Activated CD8-positive, alpha-beta memory T cell treated with anti-CD3 and anti-CD28 coated beads, Interleukin-2, amount 10 ng/mL, durations not matched to agents 7 days and 5 days (primary cell): Measurements from ENCODE around the gene TCF23. TPM values are rescaled to one million over a fixed set of nuclear protein-coding genes. Genes with fewer than 3 reads are reported as not detected.
"Not testable (repeated sequence)": the region's sequence is repeated elsewhere in the genome, so short reads cannot be mapped to it uniquely, and the experiment has no call there.

ENCODE experiments used
- ATAC-seq: fragments of 150-1000 bp; cut with Tn5 transposase; one replicate; pipeline ENCODE4 v1.10.0; 2021; ENCODE audit warnings: moderate library complexity
- CTCF ChIA-PET: fragments of 350-600 bp; sonication (Branson Sonifier 250); formaldehyde crosslinking; loops from one replicate; lab custom pipeline; 2021; ENCODE audit warnings: antibody characterized with exemption; lab: Charles Lee
- DNase-seq: peaks from one replicate; pipeline ENCODE4 v3.0.0-alpha.2; 2020
- H3K27ac Mint-ChIP-seq: one replicate; pipeline ENCODE4 v1.8.0; 2021; ENCODE audit warnings: mild to moderate bottlenecking, mixed read lengths
- H3K27me3 Mint-ChIP-seq: one replicate; pipeline ENCODE4 v1.8.0; 2021; ENCODE audit warnings: mixed read lengths
- H3K36me3 Mint-ChIP-seq: one replicate; pipeline ENCODE4 v1.8.0; 2021; ENCODE audit warnings: mild to moderate bottlenecking, mixed read lengths
- H3K4me1 Mint-ChIP-seq: one replicate; pipeline ENCODE4 v1.8.0; 2021; ENCODE audit warnings: mixed read lengths
- H3K4me3 Mint-ChIP-seq: one replicate; pipeline ENCODE4 v1.8.0; 2021; ENCODE audit warnings: mild to moderate bottlenecking, moderate library complexity, mixed read lengths
- H3K9me3 Mint-ChIP-seq: one replicate; pipeline ENCODE4 v1.8.0; 2022; ENCODE audit warnings: low read depth, mixed read lengths
- total RNA-seq, 2 experiments: library from RNA; stranded (reverse); gene quantifications; one replicate each; pipeline ENCODE4 v1.2.3, GENCODE V29; 2021

The TCF23 gene
- not detected for total RNA-seq

- no peak for ATAC-seq
- H3K27ac Mint-ChIP-seq, result no peak within 1 kb of the TSS
- H3K9me3 Mint-ChIP-seq, result no peaks in the 10 kb centered on the region
- H3K36me3 Mint-ChIP-seq, result no peaks in the 10 kb centered on the region
- no peak within 1 kb of the TSS for H3K4me3 Mint-ChIP-seq
- H3K27me3 Mint-ChIP-seq, result peaks cover 7% of the 10 kb centered on the region
- no peak for DNase-seq
- CTCF ChIA-PET, result interaction anchor here (0.6 to 1.0 kb wide), 3 partner anchors 21 to 155 kb away, joined by 3 to 4 read pairs (median 3); no protein-coding TSS in a partner anchor
- H3K4me1 Mint-ChIP-seq, result no peaks in the 10 kb centered on the region
These were observed at the start of gene TCF23 for GRCh38 chr2:27148801-27149439. Gene TCF23, plus strand, starts transcription at chr2:27149004. Its CDS starts 130 bp downstream, at chr2:27149134.

DNA sequence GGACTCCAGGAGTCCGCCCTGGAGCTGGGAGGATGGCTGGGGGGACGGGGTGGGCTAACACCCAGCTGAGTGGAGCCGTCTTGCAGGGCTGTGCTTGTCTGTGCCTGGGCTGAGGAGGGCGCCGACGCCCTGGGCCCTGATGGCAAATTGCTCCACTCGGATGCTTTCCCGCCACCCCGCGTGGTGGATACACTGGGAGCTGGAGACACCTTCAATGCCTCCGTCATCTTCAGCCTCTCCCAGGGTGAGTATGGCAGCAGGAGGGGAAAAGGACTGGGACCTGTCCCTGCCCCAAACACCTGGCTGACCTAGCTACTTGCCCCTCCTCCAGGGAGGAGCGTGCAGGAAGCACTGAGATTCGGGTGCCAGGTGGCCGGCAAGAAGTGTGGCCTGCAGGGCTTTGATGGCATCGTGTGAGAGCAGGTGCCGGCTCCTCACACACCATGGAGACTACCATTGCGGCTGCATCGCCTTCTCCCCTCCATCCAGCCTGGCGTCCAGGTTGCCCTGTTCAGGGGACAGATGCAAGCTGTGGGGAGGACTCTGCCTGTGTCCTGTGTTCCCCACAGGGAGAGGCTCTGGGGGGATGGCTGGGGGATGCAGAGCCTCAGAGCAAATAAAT, 49.4 kb upstream of the TCF23 start:
- peaks cover 7% of the 10 kb centered on the region for H3K4me1 Mint-ChIP-seq
- no peak for DNase-seq
- no peak overlapping the region for H3K27ac Mint-ChIP-seq
- H3K27me3 Mint-ChIP-seq, result no peaks in the 10 kb centered on the region
- no peak overlapping the region for H3K4me3 Mint-ChIP-seq
- CTCF ChIA-PET, result interaction anchor here (0.6 to 7.8 kb wide), 16 partner anchors 9 to 271 kb away, joined by 3 to 74 read pairs (median 4); partner anchors contain the start of genes EIF2B4, KHK, SNX17 and TRIM54
- no peaks in the 10 kb centered on the region for H3K36me3 Mint-ChIP-seq
- no peak for ATAC-seq
- no peaks in the 10 kb centered on the region for H3K9me3 Mint-ChIP-seq

GRCh38 chr2:27100036-27100435, 48.8 kb upstream of the TCF23 start:
- ATAC-seq (no peak), DNase-seq (no peak)
- Mint-ChIP-seq H3K9me3 (no peaks in the 10 kb centered on the region), H3K36me3 (no peaks in the 10 kb centered on the region), H3K27ac (no peak overlapping the region), H3K4me3 (no peak overlapping the region), H3K4me1 (peaks cover 7% of the 10 kb centered on the region), H3K27me3 (no peaks in the 10 kb centered on the region)
- CTCF ChIA-PET, result interaction anchor here (1.0 to 7.8 kb wide), 12 partner anchors 9 to 270 kb away, joined by 3 to 74 read pairs (median 4); partner anchors contain the start of genes EIF2B4, SNX17 and TRIM54

GRCh38 chr2:27102329-27102728, 46.5 kb upstream of the TCF23 start:
- Mint-ChIP-seq H3K27ac (no peak overlapping the region), H3K9me3 (no peaks in the 10 kb centered on the region), H3K4me3 (no peak overlapping the region), H3K4me1 (no peaks in the 10 kb centered on the region), H3K36me3 (no peaks in the 10 kb centered on the region), H3K27me3 (peaks cover 4% of the 10 kb centered on the region)
- no peak for DNase-seq
- no peak for ATAC-seq
- CTCF ChIA-PET, result interaction anchor here (1.2 to 7.8 kb wide), 6 partner anchors 15 to 201 kb away, joined by 4 to 74 read pairs (median 7); partner anchors contain the start of genes KHK, PREB and TRIM54

DNA sequence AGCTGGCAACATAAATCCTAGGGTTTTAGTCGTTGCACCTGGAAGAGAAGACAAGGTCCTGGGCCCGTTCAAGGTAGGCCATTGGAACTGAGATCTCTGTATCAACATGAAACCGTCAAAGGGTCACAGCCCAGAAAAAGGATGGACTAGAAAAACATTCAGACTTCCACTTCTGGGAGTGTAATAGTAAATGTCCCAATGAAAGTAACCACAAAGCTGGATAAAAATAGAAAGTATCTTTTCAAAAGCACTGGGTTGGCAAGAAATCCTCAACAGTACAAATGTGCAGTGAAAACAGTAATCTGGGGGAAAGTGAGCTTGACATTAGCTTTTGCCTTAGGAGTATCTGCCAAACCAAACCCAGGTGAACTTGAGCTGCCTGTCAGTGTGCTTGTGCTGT, 42.8 kb upstream of the TCF23 start:
- Mint-ChIP-seq H3K4me1 (no peaks in the 10 kb centered on the region), H3K27ac (no peak overlapping the region), H3K4me3 (no peak overlapping the region), H3K36me3 (no peaks in the 10 kb centered on the region), H3K9me3 (no peaks in the 10 kb centered on the region), H3K27me3 (peaks cover 11% of the 10 kb centered on the region)
- CTCF ChIA-PET, result interaction anchor here (0.8 to 2.7 kb wide), 3 partner anchors 86 to 197 kb away, joined by 4 to 9 read pairs (median 6); no protein-coding TSS in a partner anchor
- DNase-seq (no peak), ATAC-seq (no peak)

DNA sequence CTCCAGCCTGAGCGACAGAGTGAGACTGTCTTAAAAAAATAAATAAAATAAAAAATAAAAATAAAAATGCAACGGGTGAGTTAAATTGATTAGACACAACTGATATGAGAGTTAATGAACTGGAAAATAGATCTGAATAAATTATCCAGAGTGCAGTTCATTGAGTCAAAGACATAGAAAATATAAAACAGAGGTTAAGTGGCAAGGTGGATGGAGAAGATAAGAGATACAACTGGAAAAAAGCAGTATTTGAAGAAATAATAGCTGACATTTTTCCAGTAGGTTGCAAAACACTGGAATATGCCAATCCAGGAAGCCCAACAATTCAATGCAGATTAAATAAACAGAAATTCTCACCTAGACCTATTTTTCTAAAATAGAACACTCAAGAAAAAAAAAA, 40.6 kb upstream of the TCF23 start:
- Mint-ChIP-seq H3K4me3 (no peak overlapping the region), H3K27me3 (peaks cover 11% of the 10 kb centered on the region), H3K9me3 (no peaks in the 10 kb centered on the region), H3K36me3 (no peaks in the 10 kb centered on the region), H3K27ac (no peak overlapping the region), H3K4me1 (no peaks in the 10 kb centered on the region)
- ATAC-seq (no peak), DNase-seq (no peak)
- CTCF ChIA-PET, result interaction anchor here (0.7 to 2.4 kb wide), 4 partner anchors 9 to 351 kb away, joined by 3 to 7 read pairs (median 3); partner anchors contain the start of gene PREB

DNA sequence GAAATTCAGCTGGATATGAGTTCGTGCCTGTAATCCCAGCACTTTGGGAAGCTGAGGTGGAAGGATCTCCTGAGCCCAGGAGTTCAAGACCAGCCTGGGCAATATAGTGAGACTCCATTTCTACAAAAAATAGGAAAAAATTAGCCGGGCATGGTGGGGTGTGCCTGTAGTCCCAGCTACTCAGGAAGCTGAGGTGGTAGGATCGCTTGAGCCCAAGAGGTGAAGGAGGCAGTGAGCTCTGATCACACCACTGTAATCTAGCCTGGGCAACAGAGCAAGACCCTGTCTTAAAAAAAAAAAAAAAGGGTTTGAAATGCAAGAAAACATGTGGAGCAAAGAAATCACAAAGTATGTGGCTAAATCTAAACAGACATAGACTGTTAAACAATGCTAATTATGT, 39.7 kb upstream of the TCF23 start:
- Mint-ChIP-seq H3K27ac (no peak overlapping the region), H3K4me1 (no peaks in the 10 kb centered on the region), H3K36me3 (no peaks in the 10 kb centered on the region), H3K27me3 (peaks cover 11% of the 10 kb centered on the region), H3K9me3 (no peaks in the 10 kb centered on the region), H3K4me3 (no peak overlapping the region)
- DNase-seq (no peak), ATAC-seq (no peak)
- CTCF ChIA-PET, result interaction anchor here (1.0 to 2.4 kb wide), 4 partner anchors 9 to 171 kb away, joined by 3 to 7 read pairs (median 4); partner anchors contain the start of genes KHK and PREB

DNA sequence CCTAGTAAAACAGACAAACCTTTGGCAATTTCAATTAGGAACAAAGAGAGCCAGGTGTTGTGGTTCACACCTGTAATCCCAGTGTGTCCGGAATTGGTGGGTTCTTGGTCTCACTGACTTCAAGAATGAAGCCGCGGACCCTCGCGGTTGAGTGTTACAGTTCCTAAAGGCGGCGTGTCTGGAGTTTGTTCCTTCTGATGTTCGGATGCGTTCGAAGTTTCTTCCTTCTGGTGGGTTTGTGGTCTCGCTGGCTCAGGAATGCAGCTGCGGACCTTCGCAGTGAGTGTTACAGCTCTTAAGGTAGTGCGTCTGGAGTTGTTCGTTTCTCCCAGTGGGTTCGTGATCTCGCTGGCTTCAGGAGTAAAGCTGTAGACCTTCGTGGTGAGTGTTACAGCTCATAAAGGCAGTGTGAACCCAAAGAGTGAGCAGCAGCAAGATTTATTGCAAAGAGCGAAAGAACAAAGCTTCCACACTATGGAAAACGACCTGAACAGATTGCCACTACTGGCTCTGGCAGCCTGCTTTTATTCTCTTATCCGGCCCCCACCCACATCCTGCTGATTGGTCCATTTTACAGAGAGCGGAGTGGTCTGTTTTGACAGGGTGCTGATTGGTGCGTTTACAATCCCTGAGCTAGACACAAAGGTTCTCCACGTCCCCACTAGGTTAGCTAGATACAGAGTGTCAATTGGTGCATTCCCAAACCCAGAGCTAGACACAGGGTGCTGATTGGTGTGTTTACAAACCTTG, 38.0 kb upstream of the TCF23 start:
- CTCF ChIA-PET, result interaction anchor here (2.4 kb wide), 1 partner anchor 23 kb away, joined by 7 read pairs; the partner anchor contains the start of gene PREB
- H3K4me3 Mint-ChIP-seq, H3K9me3 Mint-ChIP-seq, H3K4me1 Mint-ChIP-seq, H3K36me3 Mint-ChIP-seq, ATAC-seq, DNase-seq, H3K27ac Mint-ChIP-seq: not testable (repeated sequence)
- H3K27me3 Mint-ChIP-seq, result peaks cover 11% of the 10 kb centered on the region

- not testable (repeated sequence) for DNase-seq, H3K4me3 Mint-ChIP-seq
These were observed 37.3 kb upstream of the TCF23 start for GRCh38 chr2:27111392-27112078.

DNA sequence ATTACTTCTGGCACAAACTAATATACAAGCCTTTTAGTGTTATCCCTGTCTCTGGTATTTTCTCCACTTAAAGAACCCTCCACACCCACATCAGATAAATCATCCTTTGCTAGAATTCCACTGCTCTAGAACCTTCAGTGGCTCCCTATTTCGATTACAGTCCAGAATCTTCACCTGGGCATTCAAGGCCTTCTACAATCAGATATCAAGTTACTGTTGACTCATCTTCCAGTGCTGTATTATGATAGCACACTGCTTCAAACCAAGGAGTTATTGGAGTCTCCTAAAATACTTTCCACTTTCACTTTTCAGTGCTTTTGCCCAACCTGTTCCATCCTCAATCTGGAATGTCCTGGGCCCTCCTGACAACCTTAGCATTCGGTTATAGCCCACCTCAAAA, 33.3 kb upstream of the TCF23 start:
- CTCF ChIA-PET, result no interaction called here
- Mint-ChIP-seq H3K36me3 (no peaks in the 10 kb centered on the region), H3K4me1 (peaks cover 7% of the 10 kb centered on the region), H3K9me3 (no peaks in the 10 kb centered on the region), H3K27me3 (peaks cover 21% of the 10 kb centered on the region), H3K27ac (no peak overlapping the region), H3K4me3 (no peak overlapping the region)
- ATAC-seq (no peak), DNase-seq (no peak)

More at GRCh38 chr2:27111392-27112078, 37.3 kb upstream of the TCF23 start:
- H3K27me3 Mint-ChIP-seq, result peaks cover 11% of the 10 kb centered on the region
- CTCF ChIA-PET, result interaction anchor here (1.5 kb wide), 1 partner anchor 81 kb away, joined by 3 read pairs; no protein-coding TSS in a partner anchor
- not testable (repeated sequence) for H3K9me3 Mint-ChIP-seq, H3K4me1 Mint-ChIP-seq, ATAC-seq, H3K36me3 Mint-ChIP-seq, H3K27ac Mint-ChIP-seq

- CTCF ChIA-PET, result interaction anchor here (0.6 kb wide), 1 partner anchor 161 kb away, joined by 3 read pairs; no protein-coding TSS in a partner anchor
- Mint-ChIP-seq H3K36me3 (no peaks in the 10 kb centered on the region), H3K9me3 (no peaks in the 10 kb centered on the region), H3K27me3 (peaks cover 34% of the 10 kb centered on the region), H3K27ac (no peak overlapping the region), H3K4me3 (peak overlapping the region; percentile 13), H3K4me1 (peaks cover 8% of the 10 kb centered on the region)
- ATAC-seq, result no peak
- DNase-seq, result no peak
These were observed 30.7 kb upstream of the TCF23 start for GRCh38 chr2:27117995-27118524.

DNA sequence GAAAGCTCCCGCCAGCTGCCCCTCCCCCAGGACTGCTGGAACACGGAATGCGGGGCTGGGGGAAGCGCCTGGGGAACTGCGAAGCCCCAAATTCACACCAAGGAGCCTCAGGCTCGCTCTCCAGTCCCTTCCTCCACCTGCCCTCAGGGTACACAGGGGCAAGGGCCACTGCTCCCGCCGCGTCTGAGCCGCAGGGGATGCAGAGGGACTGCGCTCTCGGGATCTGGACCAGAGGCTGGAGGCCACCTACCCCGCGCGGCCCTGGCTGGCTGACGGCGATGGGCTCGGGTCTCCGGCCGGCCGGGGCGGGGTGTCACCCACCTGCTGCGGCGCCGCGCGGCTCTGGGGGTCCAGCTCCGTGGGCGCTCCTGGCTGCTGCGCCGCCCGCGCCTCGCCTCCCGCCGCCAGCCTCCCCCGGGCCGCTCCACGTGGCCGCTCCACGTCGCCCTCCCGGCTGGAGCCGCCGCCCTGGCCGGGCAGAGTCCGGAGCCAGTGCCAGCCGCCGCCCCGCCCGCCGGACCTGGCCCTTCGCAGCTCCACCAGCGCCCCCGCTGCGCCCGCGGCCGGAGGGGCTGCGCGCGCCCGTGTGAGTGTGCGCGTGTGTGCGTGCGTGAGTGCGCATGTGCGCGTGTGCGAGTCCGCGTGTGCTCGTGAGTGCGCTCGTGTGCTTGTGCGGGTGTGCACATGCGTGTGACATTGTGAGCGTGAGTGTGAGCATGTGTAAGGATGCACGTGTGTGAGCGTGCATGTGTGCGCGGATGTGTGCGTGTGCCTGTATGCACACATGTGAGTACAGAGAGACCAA, 30.1 kb upstream of the TCF23 start, which contains the start of gene CGREF1:
Gene CGREF1, minus strand, starts transcription at position 604 of the 805 bp plus-strand sequence. CDS start 14,762 bp downstream, outside the sequence.
- H3K27me3 Mint-ChIP-seq, result peaks cover 36% of the 10 kb centered on the region
- DNase-seq, result no peak
- peak within 1 kb of the TSS; percentile 72 for H3K4me3 Mint-ChIP-seq
- no peaks in the 10 kb centered on the region for H3K9me3 Mint-ChIP-seq
- CTCF ChIA-PET, result interaction anchor here (0.6 kb wide), 1 partner anchor 160 kb away, joined by 3 read pairs; no protein-coding TSS in a partner anchor
- peaks cover 13% of the 10 kb centered on the region for H3K4me1 Mint-ChIP-seq
- no peak within 1 kb of the TSS for H3K27ac Mint-ChIP-seq
- ATAC-seq, result no peak
- H3K36me3 Mint-ChIP-seq, result no peaks in the 10 kb centered on the region
